ENCODE results near the gene RBP2. TPM values are rescaled to one million over a fixed set of nuclear protein-coding genes. Genes with fewer than 3 reads are reported as not detected.

Gene RBP2
- total RNA-seq, 4 donors from 2014 or later, result 315 to 3,455 (median 1,233) TPM

- H3K36me3 ChIP-seq, result peaks cover 0 to 9% (median 0%) of the 10 kb centered on the region in 3 donors
Measured at GRCh38 chr3:139460076-139460475, 16.2 kb downstream of the RBP2 start.

GRCh38 chr3:139458348-139458747 is 18.0 kb downstream of the RBP2 start:
- Histone ChIP-seq H3K27me3 (no peaks in the 10 kb centered on the region), H3K36me3 (peaks cover 0 to 9% (median 0%) of the 10 kb centered on the region in 3 donors), H3K9me3 (no peaks in the 10 kb centered on the region), H3K4me1 (no peaks in the 10 kb centered on the region), H3K27ac (no peak overlapping the region), H3K4me3 (no peak overlapping the region)
- no peak for DNase-seq
- TF ChIP-seq POLR2A (IDR thresholded peaks at IDR 0.05) (no peak), CTCF (IDR thresholded peaks at IDR 0.05) (no peak)

More at GRCh38 chr3:139460076-139460475, 16.2 kb downstream of the RBP2 start:
- H3K4me1 ChIP-seq, result no peaks in the 10 kb centered on the region
- H3K27me3 ChIP-seq, result no peaks in the 10 kb centered on the region
- peak overlapping the region in 1 of 4 donors; percentile 57 for H3K27ac ChIP-seq
- no peak overlapping the region for H3K4me3 ChIP-seq
- no peaks in the 10 kb centered on the region for H3K9me3 ChIP-seq
- DNase-seq, result no peak
- TF ChIP-seq POLR2A (IDR thresholded peaks at IDR 0.05) (no peak), CTCF (IDR thresholded peaks at IDR 0.05) (no peak)

- peaks cover 0 to 9% (median 0%) of the 10 kb centered on the region in 3 donors for H3K36me3 ChIP-seq
- no peaks in the 10 kb centered on the region for H3K27me3 ChIP-seq
- no peaks in the 10 kb centered on the region for H3K4me1 ChIP-seq
- no peak overlapping the region for H3K27ac ChIP-seq
- TF ChIP-seq CTCF (IDR thresholded peaks at IDR 0.05) (no peak), POLR2A (IDR thresholded peaks at IDR 0.05) (no peak)
- no peaks in the 10 kb centered on the region for H3K9me3 ChIP-seq
- no peak overlapping the region for H3K4me3 ChIP-seq
- no peak for DNase-seq
Measured at GRCh38 chr3:139457066-139457465, 19.2 kb downstream of the RBP2 start.

GRCh38 chr3:139456386-139456785 is 19.9 kb downstream of the RBP2 start:
- Histone ChIP-seq H3K9me3 (no peaks in the 10 kb centered on the region), H3K4me1 (no peaks in the 10 kb centered on the region), H3K4me3 (no peak overlapping the region), H3K27me3 (no peaks in the 10 kb centered on the region), H3K27ac (no peak overlapping the region), H3K36me3 (peaks cover 0 to 12% (median 0%) of the 10 kb centered on the region in 3 donors)
- no peak for TF ChIP-seq CTCF (IDR thresholded peaks at IDR 0.05)
- no peak for TF ChIP-seq POLR2A (IDR thresholded peaks at IDR 0.05)
- no peak for DNase-seq

- Histone ChIP-seq H3K9me3 (no peaks in the 10 kb centered on the region), H3K4me1 (no peaks in the 10 kb centered on the region), H3K4me3 (no peak overlapping the region), H3K27ac (peak overlapping the region in 1 of 4 donors; percentile 38), H3K27me3 (no peaks in the 10 kb centered on the region), H3K36me3 (peaks cover 0 to 16% (median 0%) of the 10 kb centered on the region in 3 donors)
- no peak for TF ChIP-seq CTCF (IDR thresholded peaks at IDR 0.05)
- no peak for TF ChIP-seq POLR2A (IDR thresholded peaks at IDR 0.05)
- no peak for DNase-seq
Measured at GRCh38 chr3:139455855-139456254, 20.5 kb downstream of the RBP2 start.

- TF ChIP-seq POLR2A (IDR thresholded peaks at IDR 0.05) (no peak), CTCF (IDR thresholded peaks at IDR 0.05) (no peak)
- no peak overlapping the region for H3K4me3 ChIP-seq
- H3K9me3 ChIP-seq, result no peaks in the 10 kb centered on the region
- DNase-seq, result no peak
- H3K27me3 ChIP-seq, result no peaks in the 10 kb centered on the region
- no peaks in the 10 kb centered on the region for H3K4me1 ChIP-seq
- H3K36me3 ChIP-seq, result peaks cover 0 to 12% (median 0%) of the 10 kb centered on the region in 3 donors
- no peak overlapping the region for H3K27ac ChIP-seq
Measured at GRCh38 chr3:139455206-139455605, 21.1 kb downstream of the RBP2 start.
